IMR-90 (cell line): Measurements from ENCODE around the gene NOMO2.
"Not testable (repeated sequence)": the region's sequence is repeated elsewhere in the genome, so short reads cannot be mapped to it uniquely, and the experiment has no call there.

Experiments
- CEBPB ChIP-seq: IDR thresholded peaks from 2 replicates; pipeline ENCODE4 v1.6.1; 2012; ENCODE audit warnings: low read depth, low read length, improper control_type of control experiment
- CTCF ChIP-seq: conservative IDR thresholded peaks from 2 replicates; pipeline ENCODE4 v1.5.1; 2012; ENCODE audit warnings: mild to moderate bottlenecking, low read depth, low read length, improper control_type of control experiment
- POLR2A ChIP-seq: IDR thresholded peaks from 2 replicates; pipeline ENCODE4 v1.6.1; 2012; ENCODE audit warnings: mild to moderate bottlenecking, low read depth, low read length
- RCOR1 ChIP-seq: IDR thresholded peaks from 2 replicates; pipeline ENCODE4 v1.6.1; 2012; ENCODE audit warnings: mild to moderate bottlenecking, low read length, improper control_type of control experiment; ENCODE audit not compliant: insufficient replicate concordance
- USF2 ChIP-seq: fragments of 150-350 bp; IDR thresholded peaks from 2 replicates; pipeline ENCODE4 v1.6.1; 2017; ENCODE audit warnings: mild to moderate bottlenecking, antibody characterized with exemption, low read length, low read depth

GRCh38 chr16:18521445-18522181 lies 40.3 kb downstream of the NOMO2 start:
- not testable (repeated sequence) for TF ChIP-seq CTCF, POLR2A, USF2, CEBPB, RCOR1
